Liver (tissue), 9 donors: ENCODE results near the gene TTC28. TPM values are rescaled to one million over a fixed set of nuclear protein-coding genes. Genes with fewer than 3 reads are reported as not detected.

ENCODE experiments used
- DNase-seq: peaks from one replicate; pipeline ENCODE4 v3.0.0-alpha.2; 2017; ENCODE audit warnings: low spot score
- H3K27ac ChIP-seq, 2 donors: one replicate each; pipeline ENCODE4 v1.7.0; 2013; ENCODE audit warnings: inconsistent platforms in 2 of 2, low read length in 2 of 2, control low read depth in 1 of 2, low read depth in 1 of 2, mild to moderate bottlenecking in 1 of 2
- H3K27me3 ChIP-seq, 4 donors: one replicate each; pipeline versions ENCODE4 v1.6.1 to v1.7.0; 2013; ENCODE audit warnings: low read length in 3 of 4, inconsistent platforms in 1 of 4, mild to moderate bottlenecking in 1 of 4, moderate library complexity in 1 of 4; ENCODE audit not compliant: control insufficient read depth in 4 of 4, insufficient read depth in 4 of 4
- H3K36me3 ChIP-seq, 4 donors: one replicate each; pipeline versions ENCODE4 v1.6.1 to v1.7.0; 2013; ENCODE audit warnings: low read length in 3 of 4, mild to moderate bottlenecking in 3 of 4, low read depth in 1 of 4, moderate library complexity in 1 of 4; ENCODE audit not compliant: control insufficient read depth in 4 of 4, insufficient read depth in 3 of 4
- H3K4me1 ChIP-seq, 4 donors: one replicate each; pipeline versions ENCODE4 v1.6.1 to v1.7.0; 2013; ENCODE audit warnings: low read length in 3 of 4, mild to moderate bottlenecking in 3 of 4, moderate library complexity in 1 of 4; ENCODE audit not compliant: control insufficient read depth in 4 of 4, insufficient read depth in 4 of 4
- H3K4me3 ChIP-seq, 3 donors: one replicate each; pipeline versions ENCODE4 v1.6.1 to v1.7.0; 2013; ENCODE audit warnings: low read length in 3 of 3, control low read depth in 1 of 3, low read depth in 1 of 3, mild to moderate bottlenecking in 1 of 3
- H3K9ac ChIP-seq, 2 donors: one replicate each; pipeline ENCODE4 v1.7.0; 2013; ENCODE audit warnings: low read length in 2 of 2, mild to moderate bottlenecking in 2 of 2, moderate library complexity in 2 of 2, control low read depth in 1 of 2, low read depth in 1 of 2
- H3K9me3 ChIP-seq, 4 donors: one replicate each; pipeline versions ENCODE4 v1.6.1 to v1.7.0; 2013; ENCODE audit warnings: low read length in 3 of 4; ENCODE audit not compliant: control insufficient read depth in 4 of 4
- ATF3 ChIP-seq: IDR thresholded peaks from 2 replicates; pipeline ENCODE4 v1.6.1; 2016; ENCODE audit warnings: antibody characterized with exemption
- EGR1 ChIP-seq, 2 donors: IDR thresholded peaks; 2 replicates each; pipeline ENCODE4 v1.6.1; 2016 to 2018; ENCODE audit warnings: antibody characterized with exemption in 2 of 2, low read depth in 2 of 2
- FOXA1 ChIP-seq: IDR thresholded peaks from 2 replicates; pipeline ENCODE4 v1.6.1; 2016; ENCODE audit warnings: antibody characterized with exemption
- FOXA2 ChIP-seq: IDR thresholded peaks from 2 replicates; pipeline ENCODE4 v1.6.1; 2016; ENCODE audit warnings: antibody characterized with exemption
- HNF4A ChIP-seq, 2 donors: conservative IDR thresholded peaks; 2 replicates each; pipeline ENCODE4 v1.6.1; 2016; ENCODE audit warnings: antibody characterized with exemption in 2 of 2, mild to moderate bottlenecking in 2 of 2
- HNF4G ChIP-seq: IDR thresholded peaks from 2 replicates; pipeline ENCODE4 v1.6.1; 2016; ENCODE audit warnings: antibody characterized with exemption
- NR2F2 ChIP-seq: IDR thresholded peaks from 2 replicates; pipeline ENCODE4 v1.6.1; 2016; ENCODE audit warnings: antibody characterized with exemption
- RAD21 ChIP-seq, 2 donors: IDR thresholded peaks; 2 replicates each; pipeline ENCODE4 v1.6.1; 2016; ENCODE audit warnings: antibody characterized with exemption in 2 of 2, mild to moderate bottlenecking in 2 of 2
- REST ChIP-seq: IDR thresholded peaks from 2 replicates; pipeline ENCODE4 v1.6.1; 2016; ENCODE audit warnings: antibody characterized with exemption, mild to moderate bottlenecking
- RXRA ChIP-seq, 2 donors: IDR thresholded peaks; 2 replicates each; pipeline ENCODE4 v1.6.1; 2017 to 2018; ENCODE audit warnings: antibody characterized with exemption in 2 of 2, mild to moderate bottlenecking in 1 of 2
- SP1 ChIP-seq: IDR thresholded peaks from 2 replicates; pipeline ENCODE4 v1.6.1; 2018; ENCODE audit warnings: antibody characterized with exemption, mild to moderate bottlenecking
- TAF1 ChIP-seq: conservative IDR thresholded peaks from 2 replicates; pipeline ENCODE4 v1.6.1; 2016; ENCODE audit warnings: antibody characterized with exemption, mild to moderate bottlenecking
- YY1 ChIP-seq: IDR thresholded peaks from 2 replicates; pipeline ENCODE4 v1.6.1; 2016; ENCODE audit warnings: antibody characterized with exemption, mild to moderate bottlenecking
- ZBTB33 ChIP-seq: IDR thresholded peaks from 2 replicates; pipeline ENCODE4 v1.6.1; 2016; ENCODE audit warnings: antibody characterized with exemption
- WGBS: extraction: QIAGEN DNeasy Blood & Tissue Kit; methylation state at CpG from one replicate; pipeline ENCODE4 v1.1.7; 2013; 5-methylcytosine and 5-hydroxymethylcytosine counted together
- polyA plus RNA-seq, 2 donors: library from polyadenylated mRNA; stranded (reverse) in 1 of 2; unstranded in 1 of 2; fragments of 200-250 nt in 1 of 2; fragments of >200 nt in 1 of 2; fragmentation: Nextera tagmentation in 1 of 2; extraction: Ambion mirVana in 1 of 2; gene quantifications; one replicate each; pipeline versions ENCODE4 v1.2.1 to v1.2.3, GENCODE V29; 2013 to 2015
- total RNA-seq, 2 donors: library from RNA; depleted of rRNA; stranded (reverse); fragments of >200 nt; gene quantifications; one replicate each; pipeline ENCODE4 v1.2.3, GENCODE V29; 2014
- TF ChIP-seq, protein P1 (sequence below): fragments of 150-350 bp; IDR thresholded peaks from 2 replicates; pipeline ENCODE4 v1.5.1; 2017; ENCODE audit warnings: improper control_type of control experiment, low read depth, low read length; ENCODE audit not compliant: missing input control
- donor health status: healthy.
- donor health status: healthy.
- donor health status: healthy.
- donor health status: healthy.
- donor health status: healthy.

The TTC28 gene
- total and polyA plus RNA-seq, 4 donors, result 4.2 to 19.4 (median 5.9) TPM

DNA sequence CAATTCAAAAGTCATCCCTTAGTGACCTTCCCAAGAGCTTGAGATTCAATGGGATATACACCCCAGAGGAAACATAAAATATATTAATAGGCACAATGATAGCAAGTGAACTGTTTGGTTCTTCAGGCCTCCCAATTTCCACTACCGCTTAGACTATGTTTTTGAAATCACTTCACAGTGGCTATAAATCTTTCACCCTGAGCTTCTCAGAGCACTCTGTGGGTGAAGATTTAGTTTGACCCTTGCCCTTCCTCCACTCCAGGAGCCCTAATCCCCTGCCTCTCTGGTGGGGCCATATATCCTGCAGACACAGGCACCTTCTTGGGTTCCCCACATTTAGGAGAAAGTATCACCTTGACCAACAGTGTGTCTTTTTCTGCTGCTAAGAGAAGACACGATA is 573.7 kb downstream of the TTC28 start:
- WGBS, result 95% methylated on average over 2 of the region's 2 CpGs
- no peak overlapping the region for H3K9ac ChIP-seq
- H3K4me3 ChIP-seq, result no peak overlapping the region
- no peak overlapping the region for H3K27ac ChIP-seq
- TF ChIP-seq SP1 (no peak), RXRA (IDR thresholded peaks at IDR 0.05) (no peak), ATF3 (no peak), YY1 (no peak)
- TF ChIP-seq, protein P1, sequence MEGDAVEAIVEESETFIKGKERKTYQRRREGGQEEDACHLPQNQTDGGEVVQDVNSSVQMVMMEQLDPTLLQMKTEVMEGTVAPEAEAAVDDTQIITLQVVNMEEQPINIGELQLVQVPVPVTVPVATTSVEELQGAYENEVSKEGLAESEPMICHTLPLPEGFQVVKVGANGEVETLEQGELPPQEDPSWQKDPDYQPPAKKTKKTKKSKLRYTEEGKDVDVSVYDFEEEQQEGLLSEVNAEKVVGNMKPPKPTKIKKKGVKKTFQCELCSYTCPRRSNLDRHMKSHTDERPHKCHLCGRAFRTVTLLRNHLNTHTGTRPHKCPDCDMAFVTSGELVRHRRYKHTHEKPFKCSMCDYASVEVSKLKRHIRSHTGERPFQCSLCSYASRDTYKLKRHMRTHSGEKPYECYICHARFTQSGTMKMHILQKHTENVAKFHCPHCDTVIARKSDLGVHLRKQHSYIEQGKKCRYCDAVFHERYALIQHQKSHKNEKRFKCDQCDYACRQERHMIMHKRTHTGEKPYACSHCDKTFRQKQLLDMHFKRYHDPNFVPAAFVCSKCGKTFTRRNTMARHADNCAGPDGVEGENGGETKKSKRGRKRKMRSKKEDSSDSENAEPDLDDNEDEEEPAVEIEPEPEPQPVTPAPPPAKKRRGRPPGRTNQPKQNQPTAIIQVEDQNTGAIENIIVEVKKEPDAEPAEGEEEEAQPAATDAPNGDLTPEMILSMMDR, result no peak
- no peaks in the 10 kb centered on the region for H3K27me3 ChIP-seq
- H3K36me3 ChIP-seq, result peaks cover 0 to 6% (median 0%) of the 10 kb centered on the region in 4 donors
- H3K4me1 ChIP-seq, result no peaks in the 10 kb centered on the region
- no peaks in the 10 kb centered on the region for H3K9me3 ChIP-seq
- DNase-seq, result no peak

GRCh38 chr22:28105413-28105812 is 574.2 kb downstream of the TTC28 start:
- no peaks in the 10 kb centered on the region for H3K27me3 ChIP-seq
- WGBS, result 89% methylated on average over 9 of the region's 9 CpGs
- H3K27ac ChIP-seq, result no peak overlapping the region
- H3K9me3 ChIP-seq, result no peaks in the 10 kb centered on the region
- no peak overlapping the region for H3K9ac ChIP-seq
- peaks cover 0 to 7% (median 0%) of the 10 kb centered on the region in 4 donors for H3K36me3 ChIP-seq
- H3K4me3 ChIP-seq, result no peak overlapping the region
- H3K4me1 ChIP-seq, result no peaks in the 10 kb centered on the region
- DNase-seq, result no peak
- TF ChIP-seq TAF1 (no peak), HNF4G (no peak), FOXA2 (no peak), NR2F2 (no peak), RXRA (IDR thresholded peaks at IDR 0.05) (no peak), YY1 (no peak), ATF3 (no peak), HNF4A (conservative IDR thresholded peaks at IDR 0.05) (no peak), RAD21 (IDR thresholded peaks at IDR 0.05) (no peak), EGR1 (IDR thresholded peaks at IDR 0.05; ENCODE audit: low read depth in 2 of 2) (no peak)
- TF ChIP-seq, protein P1, result no peak

DNA sequence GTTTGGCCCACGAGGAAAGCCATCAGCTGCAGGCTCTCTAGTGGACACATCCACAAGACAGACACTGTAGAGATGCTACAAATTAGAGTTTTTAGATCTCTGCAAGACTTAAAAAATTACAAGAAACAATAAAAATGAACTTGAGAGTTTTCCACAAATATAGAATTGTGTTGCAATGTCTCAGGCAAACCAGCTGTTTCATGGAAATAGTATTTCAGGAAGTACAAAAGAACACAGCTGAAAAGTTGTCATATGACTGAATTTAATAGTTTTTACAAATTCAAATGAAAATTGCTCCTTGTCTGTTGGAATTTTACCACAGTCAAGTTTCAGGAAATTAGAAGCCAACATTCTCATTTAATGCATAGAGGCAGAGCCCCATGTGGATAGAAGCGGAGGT is 576.0 kb downstream of the TTC28 start:
- H3K9ac ChIP-seq, result no peak overlapping the region
- no peak overlapping the region for H3K4me3 ChIP-seq
- no peak overlapping the region for H3K27ac ChIP-seq
- 93% methylated on average over 2 of the region's 2 CpGs for WGBS
- DNase-seq, result no peak
- H3K9me3 ChIP-seq, result no peaks in the 10 kb centered on the region
- H3K36me3 ChIP-seq, result peaks cover 0 to 16% (median 0%) of the 10 kb centered on the region in 4 donors
- no peaks in the 10 kb centered on the region for H3K4me1 ChIP-seq
- H3K27me3 ChIP-seq, result no peaks in the 10 kb centered on the region
- no peak for TF ChIP-seq RAD21 (IDR thresholded peaks at IDR 0.05)
- TF ChIP-seq FOXA2, result no peak
- TF ChIP-seq FOXA1, result no peak
- no peak for TF ChIP-seq REST
- TF ChIP-seq ZBTB33, result no peak
- TF ChIP-seq SP1, result no peak
- TF ChIP-seq, protein P1, result no peak
